Stimulated activated CD4-positive, alpha-beta T cell treated with anti-CD3 and anti-CD28 coated beads, Interleukin-1b, Interleukin-23, amount 100 ng/mL, for 48 hours (primary cell): ENCODE data around the gene YIPF1.
A peak's percentile ranks its signal among the peaks of the same experiment; 100 is the strongest.
"Not testable (repeated sequence)": the region's sequence is repeated elsewhere in the genome, so short reads cannot be mapped to it uniquely, and the experiment has no call there.

Experiments
- DNase-seq: peaks from one replicate; pipeline ENCODE4 v3.0.0-alpha.2; 2020

Gene YIPF1

DNA sequence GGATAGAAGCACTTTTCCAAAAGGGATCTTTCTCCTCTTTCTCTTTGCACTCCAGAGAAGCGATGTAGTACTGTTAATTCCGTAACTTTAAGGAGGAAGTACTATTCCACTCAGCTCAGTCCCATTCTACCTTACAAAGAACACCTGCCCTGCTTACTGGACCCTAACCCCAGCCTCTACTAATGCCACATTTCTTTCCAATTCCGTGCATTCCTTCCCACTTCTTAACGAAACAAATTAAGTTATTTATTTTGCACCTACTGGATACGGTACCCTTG is 52.0 kb downstream of the YIPF1 start:
- DNase-seq: no peak

DNA sequence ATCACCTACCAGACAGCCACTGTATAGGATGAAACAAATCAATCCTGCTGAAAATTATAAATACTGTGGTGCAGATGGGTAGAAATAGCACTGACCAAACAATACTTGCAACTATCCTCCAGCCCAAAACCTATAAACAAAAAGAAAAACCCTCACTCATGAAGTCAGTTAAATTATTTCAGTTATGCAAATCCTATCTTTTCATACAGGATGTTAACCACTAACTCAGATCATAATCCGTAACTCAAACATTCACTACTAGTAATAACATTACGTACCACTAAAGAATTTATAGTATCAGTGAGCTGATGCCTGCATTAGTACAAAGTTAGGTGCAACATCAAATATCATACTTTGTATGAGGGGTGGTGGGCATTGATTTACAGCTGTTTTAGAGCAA is 54.1 kb downstream of the YIPF1 start:
- DNase-seq: no peak

GRCh38 chr1:53834776-53835175 is 54.8 kb downstream of the YIPF1 start:
- no peak for DNase-seq

DNA sequence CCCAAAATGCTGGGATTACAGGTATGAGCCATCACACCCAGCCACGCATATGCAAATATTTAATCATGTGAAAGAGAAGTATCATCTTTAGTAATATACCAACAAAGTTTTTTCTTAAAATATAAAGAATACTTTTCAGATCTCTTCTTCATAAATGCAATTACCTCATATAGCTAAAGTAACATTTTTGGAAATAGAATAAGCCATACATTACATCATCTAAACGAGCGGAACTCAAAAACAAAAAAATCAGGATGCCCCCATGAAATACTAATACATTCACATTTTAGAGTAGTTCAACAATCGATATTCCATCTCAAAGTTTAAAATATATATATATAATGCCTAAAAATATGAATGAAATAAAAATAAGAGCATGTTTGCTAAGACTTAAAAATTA is 56.2 kb downstream of the YIPF1 start:
- DNase-seq: no peak

- DNase-seq: no peak
These were observed 63.2 kb downstream of the YIPF1 start for GRCh38 chr1:53826367-53826766.

GRCh38 chr1:53825306-53825705 is 64.3 kb downstream of the YIPF1 start:
- DNase-seq: no peak

- DNase-seq: no peak
These were observed 66.7 kb downstream of the YIPF1 start for GRCh38 chr1:53822931-53823330.

DNA sequence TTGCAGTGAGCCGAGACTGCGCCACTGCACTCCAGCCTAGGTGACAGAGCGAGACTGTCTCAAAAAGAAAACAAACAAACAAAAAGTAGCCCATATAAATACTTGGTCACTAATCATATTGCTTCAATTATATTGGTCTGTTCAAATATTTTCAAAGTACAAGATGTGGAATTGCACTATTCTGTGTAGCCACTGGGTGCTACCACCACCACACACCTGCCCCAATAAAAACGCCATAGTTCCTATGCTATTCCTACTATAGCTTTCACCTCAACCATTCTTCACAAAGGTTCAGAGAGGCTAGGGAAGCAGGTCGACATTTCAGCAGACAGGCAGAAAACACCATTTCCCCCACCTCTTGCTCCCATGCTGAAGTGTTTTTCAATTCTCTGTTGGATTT is 68.2 kb downstream of the YIPF1 start:
- DNase-seq: no peak

GRCh38 chr1:53819387-53819786 is 70.2 kb downstream of the YIPF1 start:
- no peak for DNase-seq

DNA sequence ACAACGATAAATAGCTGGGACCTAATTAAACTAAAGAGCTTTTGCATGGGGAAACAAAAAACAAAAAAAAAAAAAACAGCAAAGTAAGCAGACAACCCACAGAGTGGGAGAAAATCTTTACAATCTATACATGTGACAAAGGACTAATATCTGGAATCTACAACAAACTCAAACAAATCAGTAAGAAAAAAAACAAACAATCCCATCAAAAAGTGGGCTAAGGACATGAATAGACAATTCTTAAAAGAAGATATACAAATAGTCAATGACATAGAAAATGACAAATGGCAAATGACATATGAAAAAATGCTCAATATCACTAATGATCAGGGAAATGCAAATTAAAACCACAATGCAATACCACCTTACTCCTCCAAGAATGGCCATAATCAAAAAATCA is 73.0 kb downstream of the YIPF1 start:
- DNase-seq: not testable (repeated sequence)

DNA sequence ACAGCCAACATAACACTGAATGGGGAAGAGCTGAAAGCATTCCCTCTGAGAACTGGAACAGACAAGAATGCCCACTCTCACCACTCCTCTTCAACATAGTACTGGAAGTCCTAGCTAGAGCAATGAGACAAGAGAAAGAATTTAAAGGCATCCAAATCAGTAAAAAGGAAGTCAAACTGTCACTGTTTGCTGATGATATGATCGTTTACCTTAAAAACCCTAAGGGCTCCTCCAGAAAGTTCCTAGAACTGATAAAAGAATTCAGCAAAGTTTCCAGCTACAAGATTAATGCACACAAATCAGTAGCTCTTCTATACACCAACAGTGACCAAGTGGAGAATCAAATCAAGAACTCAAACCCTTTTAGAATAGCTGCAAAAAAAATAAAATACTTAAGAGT is 74.1 kb downstream of the YIPF1 start:
- not testable (repeated sequence) for DNase-seq

DNA sequence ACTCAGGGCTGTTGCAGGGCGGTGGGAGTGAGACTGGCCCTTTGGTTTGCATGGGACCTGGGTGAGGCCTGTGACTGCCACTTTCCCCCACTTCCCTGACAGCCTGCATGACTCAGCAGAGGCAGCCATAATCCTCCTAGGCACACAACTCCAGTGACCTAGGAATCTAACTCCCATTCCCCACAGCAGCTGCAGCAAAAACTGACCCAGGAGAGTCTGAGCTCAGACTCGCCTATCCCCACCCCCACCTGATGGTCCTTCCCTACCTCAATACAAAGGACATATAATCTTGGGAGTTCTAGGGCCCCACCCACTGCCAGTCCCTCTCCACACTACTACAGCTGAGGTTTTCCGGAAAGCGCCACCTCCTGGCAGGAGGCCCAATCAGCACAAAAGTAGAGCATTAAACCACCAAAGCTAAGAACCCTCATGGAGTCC is 78.2 kb downstream of the YIPF1 start:
- DNase-seq: peak; percentile 33

DNA sequence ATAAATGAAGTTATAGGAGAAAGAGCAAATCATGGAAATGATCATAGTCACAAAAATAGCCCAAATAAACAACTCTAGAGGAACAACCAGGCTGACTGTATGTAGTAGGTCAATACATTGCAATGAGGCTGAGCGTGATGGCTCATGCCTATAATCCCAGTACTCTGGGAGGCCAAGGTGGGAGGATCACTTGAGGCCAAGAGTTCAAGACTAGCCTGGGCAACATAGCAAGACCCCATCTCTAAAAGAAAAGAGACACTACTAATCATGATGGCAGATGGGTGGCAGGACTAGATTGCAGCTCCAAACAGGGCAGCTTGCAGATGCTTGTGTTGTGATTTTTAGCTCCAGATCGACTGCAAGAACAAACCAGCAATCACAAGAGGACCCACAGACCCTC is 79.1 kb downstream of the YIPF1 start:
- DNase-seq: no peak

DNA sequence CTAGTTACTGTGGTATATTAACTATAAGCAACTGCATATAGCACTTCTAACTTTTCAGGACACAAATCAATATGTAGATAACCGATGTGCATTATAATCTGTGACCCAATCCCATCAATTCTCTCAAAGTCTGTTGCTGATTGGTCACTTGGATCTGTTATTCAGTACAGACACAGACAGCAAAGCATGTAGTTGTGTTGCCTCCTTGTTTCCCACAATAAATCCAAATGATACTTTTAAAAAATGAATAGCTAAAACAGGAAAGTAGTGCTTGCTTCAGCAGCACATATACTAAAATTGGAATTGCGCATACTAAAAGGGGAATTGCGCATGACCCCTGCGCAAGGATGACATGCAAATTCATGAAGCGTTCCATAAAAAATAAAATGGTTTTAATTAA is 79.6 kb downstream of the YIPF1 start:
- no peak for DNase-seq

GRCh38 chr1:53807916-53808315 is 81.7 kb downstream of the YIPF1 start:
- no peak for DNase-seq

DNA sequence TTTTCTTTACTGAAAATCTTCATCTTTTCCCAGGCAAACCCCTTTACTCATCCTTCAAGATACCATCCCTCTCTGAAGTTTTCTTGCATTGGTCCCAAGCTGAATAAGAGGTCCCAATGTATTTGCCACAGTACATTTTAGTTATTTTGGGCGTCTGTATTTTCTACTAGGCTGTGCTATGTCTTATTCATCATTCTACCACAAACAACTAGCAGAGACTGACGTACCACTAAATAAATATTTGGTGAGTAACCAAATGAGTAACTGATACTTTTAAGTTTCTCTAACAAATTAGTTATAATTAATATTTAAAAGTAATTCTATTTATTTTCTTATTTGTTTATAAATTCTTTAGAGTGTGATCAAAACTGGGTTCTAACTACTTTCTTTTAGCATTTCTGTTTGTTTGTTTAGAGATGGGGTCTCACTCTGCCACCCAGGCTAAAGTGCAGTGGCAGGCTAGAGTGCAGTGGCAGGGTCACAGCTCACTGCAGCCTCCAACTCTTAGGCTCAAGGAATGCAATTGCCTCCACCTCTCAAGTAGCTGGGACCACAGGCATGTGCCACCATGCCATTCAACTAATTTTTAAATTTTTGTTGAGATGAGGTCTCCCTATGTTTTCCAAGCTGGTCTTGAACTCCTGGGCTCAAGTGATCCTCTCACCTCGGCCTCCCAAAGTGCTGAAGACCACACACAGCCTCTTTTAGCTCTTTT is 84.6 kb downstream of the YIPF1 start:
- DNase-seq: no peak

- no peak for DNase-seq
These were observed 85.4 kb downstream of the YIPF1 start for GRCh38 chr1:53804181-53804580.
